Coronary artery (tissue), 2 donors: ENCODE results near the gene ULK4.
"Not testable (repeated sequence)": the region's sequence is repeated elsewhere in the genome, so short reads cannot be mapped to it uniquely, and the experiment has no call there.

Source experiments
- DNase-seq: peaks from one replicate; pipeline ENCODE4 v3.0.0-alpha.2; 2017; ENCODE audit warnings: low spot score
- H3K27ac ChIP-seq, 2 donors: fragments of 200-600 bp; sonication (generic); one replicate each; pipeline ENCODE4 v1.5.1; 2016 to 2019
- H3K4me3 ChIP-seq: fragments of 200-600 bp; sonication (generic); 2 replicates; pipeline ENCODE4 v1.5.1; 2016; ENCODE audit warnings: mild to moderate bottlenecking, moderate library complexity
- CTCF ChIP-seq: fragments of 200-600 bp; sonication (generic); IDR thresholded peaks from one replicate; pipeline ENCODE4 v1.5.1; 2019; ENCODE audit warnings: antibody characterized with exemption

Gene ULK4

DNA sequence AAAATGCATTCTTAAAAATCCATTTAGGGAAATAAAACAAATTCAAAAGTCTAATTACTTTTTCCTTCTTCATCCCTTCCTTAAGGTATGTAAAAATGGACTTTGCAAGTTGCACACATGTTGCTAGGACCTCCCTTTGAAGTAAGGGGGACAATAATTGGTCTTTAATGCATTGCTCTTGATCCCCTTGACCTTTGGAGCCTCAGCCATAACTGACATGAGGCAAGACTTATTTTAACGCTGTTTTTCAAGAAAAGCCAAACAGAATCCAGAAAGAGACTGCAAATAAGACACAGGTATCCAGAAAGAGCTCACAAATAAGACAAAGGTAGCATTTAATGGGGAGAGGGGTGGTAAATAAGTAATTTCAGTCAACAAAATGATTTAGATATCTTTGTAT is 301.4 kb downstream of the ULK4 start:
- TF ChIP-seq CTCF, result no peak
- Histone ChIP-seq H3K27ac (no peak overlapping the region), H3K4me3 (no peak overlapping the region)
- no peak for DNase-seq

DNA sequence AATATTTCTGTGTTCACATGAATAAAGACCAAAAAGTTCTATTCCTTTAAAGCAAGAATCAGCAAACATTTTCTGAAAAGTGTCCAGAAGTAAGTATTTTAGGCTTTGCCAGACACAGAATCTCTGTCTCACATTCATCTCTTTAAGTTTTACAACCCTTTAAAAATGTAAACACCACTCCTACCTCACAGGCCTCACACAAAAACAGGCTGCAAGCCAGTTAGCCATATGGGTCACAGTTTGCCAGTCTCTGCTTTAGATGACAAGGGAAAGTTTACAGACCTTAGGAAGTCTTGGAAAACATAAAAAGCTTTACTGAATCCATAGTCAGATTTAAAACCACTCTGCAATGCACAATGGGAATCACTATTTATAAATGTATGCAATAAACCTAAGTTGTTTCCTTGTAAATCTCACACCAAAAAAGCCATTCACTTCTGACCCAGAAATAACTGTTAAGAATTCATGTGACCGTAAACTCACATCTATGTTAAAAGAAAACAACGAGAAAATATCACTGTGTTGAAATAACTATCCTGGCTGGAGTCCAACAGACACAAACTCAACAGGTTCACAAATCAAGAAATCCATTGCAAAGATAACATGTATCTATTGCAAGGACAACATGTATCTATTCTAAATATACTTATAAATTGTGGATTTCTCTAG is 308.2 kb downstream of the ULK4 start:
- Histone ChIP-seq H3K27ac (no peak overlapping the region), H3K4me3 (no peak overlapping the region)
- TF ChIP-seq CTCF, result no peak
- DNase-seq, result no peak

GRCh38 chr3:41652931-41653330 is 309.0 kb downstream of the ULK4 start:
- DNase-seq, result no peak
- Histone ChIP-seq H3K4me3 (no peak overlapping the region), H3K27ac (no peak overlapping the region)
- no peak for TF ChIP-seq CTCF

DNA sequence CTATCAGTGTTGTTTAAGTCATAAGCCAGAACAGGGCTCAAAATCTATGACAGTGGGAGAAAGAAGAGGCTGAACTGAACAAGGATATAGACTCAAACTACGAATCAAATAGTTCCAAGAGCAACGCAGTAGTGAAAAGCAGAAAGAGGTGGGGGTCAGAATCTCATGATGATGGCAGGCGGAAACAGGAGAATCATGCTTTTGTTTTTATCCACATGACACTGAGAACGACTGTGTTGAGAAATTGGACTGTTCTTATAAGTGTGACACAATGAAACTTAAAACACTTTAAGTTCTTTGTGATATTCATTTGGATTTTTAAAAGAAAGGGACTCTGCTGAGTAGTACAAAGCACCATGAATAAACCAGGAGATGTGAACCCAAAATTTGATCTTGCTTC is 309.4 kb downstream of the ULK4 start:
- no peak for DNase-seq
- Histone ChIP-seq H3K27ac (no peak overlapping the region), H3K4me3 (no peak overlapping the region)
- no peak for TF ChIP-seq CTCF

DNA sequence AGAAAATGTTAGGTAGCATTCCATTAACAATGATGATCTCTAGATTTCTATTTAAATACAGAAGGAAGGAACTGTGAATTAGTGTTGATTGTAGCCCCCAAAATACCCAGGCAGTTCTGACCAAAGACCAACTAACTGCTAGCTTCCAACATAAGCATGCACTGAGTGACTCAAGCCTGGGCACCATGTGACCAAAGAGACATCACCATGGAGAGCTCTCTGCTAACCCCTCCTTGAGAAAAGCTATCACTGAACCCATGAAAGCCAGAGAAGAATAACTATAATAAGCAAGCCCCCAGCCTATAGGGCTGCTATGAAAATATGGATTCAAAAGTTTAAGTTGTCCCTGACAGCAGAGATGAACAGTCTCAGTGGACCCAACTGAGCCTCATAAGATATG is 310.2 kb downstream of the ULK4 start:
- Histone ChIP-seq H3K27ac (no peak overlapping the region), H3K4me3 (no peak overlapping the region)
- no peak for TF ChIP-seq CTCF
- no peak for DNase-seq

- no peak overlapping the region for H3K4me3 ChIP-seq
- no peak for DNase-seq
- H3K27ac ChIP-seq, result no peak overlapping the region
- no peak for TF ChIP-seq CTCF
Observed at GRCh38 chr3:41650406-41650805, 311.5 kb downstream of the ULK4 start.

- no peak overlapping the region for H3K27ac ChIP-seq
- no peak for TF ChIP-seq CTCF
- H3K4me3 ChIP-seq, result no peak overlapping the region
- DNase-seq, result no peak
Observed at GRCh38 chr3:41649129-41649739, 312.7 kb downstream of the ULK4 start.

- not testable (repeated sequence) for DNase-seq, H3K27ac ChIP-seq, H3K4me3 ChIP-seq
Observed at GRCh38 chr3:41647730-41648129, 314.2 kb downstream of the ULK4 start.
